Thoracic aorta (tissue), 2 donors: ENCODE measurements around the gene CCNL1. TPM values are rescaled to one million over a fixed set of nuclear protein-coding genes. Genes with fewer than 3 reads are reported as not detected.

Source experiments
- ATAC-seq: fragments of 150-250 bp; one replicate; pipeline ENCODE4 v1.8.0; 2017; ENCODE audit warnings: low read depth; ENCODE audit not compliant: insufficient number of reproducible peaks, low FRiP score
- DNase-seq: peaks from one replicate; pipeline ENCODE4 v3.0.0-alpha.2; 2020; ENCODE audit warnings: low spot score
- H3K27ac ChIP-seq, 2 donors: fragments of 200-600 bp; sonication (generic); 1 replicate in 1 of 2; 2 replicates in 1 of 2; pipeline ENCODE4 v1.5.1; 2016; ENCODE audit warnings: mild to moderate bottlenecking in 2 of 2, moderate library complexity in 2 of 2
- H3K27me3 ChIP-seq: fragments of 200-600 bp; sonication (generic); replicated peaks from 2 replicates; pipeline ENCODE4 v1.6.0; 2016; ENCODE audit warnings: mild to moderate bottlenecking; ENCODE audit not compliant: insufficient read depth
- H3K36me3 ChIP-seq: fragments of 200-600 bp; sonication (generic); one replicate; pipeline ENCODE4 v1.5.1; 2016
- H3K4me1 ChIP-seq, 2 donors: fragments of 200-600 bp; sonication (generic); 1 replicate in 1 of 2; 2 replicates in 1 of 2; pipeline versions ENCODE4 v1.5.1 to v1.6.0; 2016; ENCODE audit warnings: low read depth in 2 of 2, mild to moderate bottlenecking in 1 of 2; ENCODE audit not compliant: control insufficient read depth in 1 of 2
- H3K4me3 ChIP-seq: fragments of 200-600 bp; sonication (generic); 2 replicates; pipeline ENCODE4 v1.5.1; 2016; ENCODE audit warnings: mild to moderate bottlenecking
- H3K9me3 ChIP-seq: fragments of 200-600 bp; sonication (generic); 2 replicates; pipeline ENCODE4 v1.5.1; 2016
- total RNA-seq, 2 donors: library from RNA; depleted of rRNA; stranded (reverse); fragments of >200 nt; gene quantifications; one replicate each; pipeline versions ENCODE4 v1.1.0 to v1.2.3, GENCODE V29; 2016
- TF ChIP-seq, protein P1 (sequence below): fragments of 200-600 bp; sonication (generic); IDR thresholded peaks from one replicate; pipeline ENCODE4 v1.5.1; 2019; ENCODE audit warnings: antibody characterized with exemption

CCNL1 gene
- total RNA-seq, 2 donors from 2014 or later = 210 to 387 TPM

- no peaks in the 10 kb centered on the region for H3K9me3 ChIP-seq
- peak overlapping the region; percentile 100 for H3K27ac ChIP-seq
- peak; percentile 89 for ATAC-seq
- H3K4me1 ChIP-seq = peaks cover 39 to 40% of the 10 kb centered on the region in 2 donors
- no peaks in the 10 kb centered on the region for H3K27me3 ChIP-seq
- DNase-seq = peak; percentile 75
- peak overlapping the region; percentile 98 for H3K4me3 ChIP-seq
- TF ChIP-seq, protein P1, sequence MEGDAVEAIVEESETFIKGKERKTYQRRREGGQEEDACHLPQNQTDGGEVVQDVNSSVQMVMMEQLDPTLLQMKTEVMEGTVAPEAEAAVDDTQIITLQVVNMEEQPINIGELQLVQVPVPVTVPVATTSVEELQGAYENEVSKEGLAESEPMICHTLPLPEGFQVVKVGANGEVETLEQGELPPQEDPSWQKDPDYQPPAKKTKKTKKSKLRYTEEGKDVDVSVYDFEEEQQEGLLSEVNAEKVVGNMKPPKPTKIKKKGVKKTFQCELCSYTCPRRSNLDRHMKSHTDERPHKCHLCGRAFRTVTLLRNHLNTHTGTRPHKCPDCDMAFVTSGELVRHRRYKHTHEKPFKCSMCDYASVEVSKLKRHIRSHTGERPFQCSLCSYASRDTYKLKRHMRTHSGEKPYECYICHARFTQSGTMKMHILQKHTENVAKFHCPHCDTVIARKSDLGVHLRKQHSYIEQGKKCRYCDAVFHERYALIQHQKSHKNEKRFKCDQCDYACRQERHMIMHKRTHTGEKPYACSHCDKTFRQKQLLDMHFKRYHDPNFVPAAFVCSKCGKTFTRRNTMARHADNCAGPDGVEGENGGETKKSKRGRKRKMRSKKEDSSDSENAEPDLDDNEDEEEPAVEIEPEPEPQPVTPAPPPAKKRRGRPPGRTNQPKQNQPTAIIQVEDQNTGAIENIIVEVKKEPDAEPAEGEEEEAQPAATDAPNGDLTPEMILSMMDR = no peak
- peaks cover 17% of the 10 kb centered on the region for H3K36me3 ChIP-seq
Measured at GRCh38 chr3:157160658-157161424, 894 bp upstream of the CCNL1 start.

GRCh38 chr3:157159037-157159761 is 748 bp downstream of the CCNL1 start:
- Histone ChIP-seq H3K27ac (peak overlapping the region; percentile 100), H3K27me3 (no peaks in the 10 kb centered on the region), H3K4me3 (peak overlapping the region; percentile 98), H3K4me1 (peaks cover 55 to 56% of the 10 kb centered on the region in 2 donors), H3K36me3 (peaks cover 17% of the 10 kb centered on the region), H3K9me3 (no peaks in the 10 kb centered on the region)
- TF ChIP-seq, protein P1 = no peak
- ATAC-seq (peak; percentile 5), DNase-seq (no peak)

DNA sequence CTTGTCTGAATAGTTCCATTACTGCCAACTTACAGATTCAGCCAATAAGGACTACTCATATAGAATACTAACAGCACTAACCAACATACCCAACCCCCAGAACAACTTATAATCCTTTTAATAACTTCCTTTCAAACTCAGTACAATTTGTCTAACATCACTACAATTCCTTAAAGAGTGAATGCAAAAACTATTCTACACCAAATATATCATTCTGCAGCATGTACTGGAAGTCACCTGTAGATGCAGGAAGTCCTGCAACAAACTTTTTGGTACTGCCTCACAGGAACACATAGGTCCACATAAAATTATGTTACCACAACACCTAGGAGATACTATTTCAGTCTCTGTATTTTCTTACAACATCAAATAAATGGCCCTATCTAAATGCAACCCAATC is 2.1 kb downstream of the CCNL1 start:
- peaks cover 61 to 65% of the 10 kb centered on the region in 2 donors for H3K4me1 ChIP-seq
- peak overlapping the region; percentile 98 for H3K4me3 ChIP-seq
- peaks cover 25% of the 10 kb centered on the region for H3K36me3 ChIP-seq
- no peak overlapping the region for H3K27ac ChIP-seq
- no peaks in the 10 kb centered on the region for H3K27me3 ChIP-seq
- H3K9me3 ChIP-seq = no peaks in the 10 kb centered on the region
- ATAC-seq (no peak), DNase-seq (no peak)
- TF ChIP-seq, protein P1 = no peak

GRCh38 chr3:157156837-157157635 is 2.9 kb downstream of the CCNL1 start:
- TF ChIP-seq, protein P1 = no peak
- Histone ChIP-seq H3K27ac (no peak overlapping the region), H3K4me3 (peak overlapping the region; percentile 98), H3K9me3 (no peaks in the 10 kb centered on the region), H3K27me3 (no peaks in the 10 kb centered on the region), H3K4me1 (peaks cover 61 to 65% of the 10 kb centered on the region in 2 donors), H3K36me3 (peaks cover 31% of the 10 kb centered on the region)
- no peak for DNase-seq
- no peak for ATAC-seq
